ENCODE data around the gene ITIH3.

- no peak for TF ChIP-seq CTCF (IDR thresholded peaks at IDR 0.05; ENCODE audit: insufficient read depth, low read depth, low read length)
- TF ChIP-seq EZH2 (IDR thresholded peaks at IDR 0.05; ENCODE audit: insufficient read depth, low read length): no peak
Measured at GRCh38 chr3:52779837-52780585, 14.6 kb upstream of the ITIH3 start.
